Adipocyte (in vitro differentiated cells): Measurements from ENCODE around the gene NPAS4.

Source experiments
- DNase-seq: peaks from one replicate; pipeline ENCODE4 v3.0.0-alpha.2; 2015; ENCODE audit warnings: low read depth
- H3K27me3 ChIP-seq: replicated peaks from 2 replicates; pipeline ENCODE4 v1.7.0; 2013; ENCODE audit warnings: mild to moderate bottlenecking, low read length, moderate library complexity; ENCODE audit not compliant: control insufficient read depth, insufficient read depth
- H3K36me3 ChIP-seq: 2 replicates; pipeline ENCODE4 v1.7.0; 2013; ENCODE audit warnings: low read length, mild to moderate bottlenecking, moderate library complexity; ENCODE audit not compliant: control insufficient read depth, insufficient read depth, severe bottlenecking
- H3K4me1 ChIP-seq: 2 replicates; pipeline ENCODE4 v1.7.0; 2013; ENCODE audit warnings: mild to moderate bottlenecking, low read length, moderate library complexity; ENCODE audit not compliant: control insufficient read depth, insufficient read depth
- H3K4me3 ChIP-seq: 2 replicates; pipeline ENCODE4 v1.7.0; 2013; ENCODE audit warnings: mild to moderate bottlenecking, low read length, moderate library complexity
- H3K9ac ChIP-seq: 2 replicates; pipeline ENCODE4 v1.7.0; 2013; ENCODE audit warnings: mild to moderate bottlenecking, low read length, moderate library complexity
- H3K9me3 ChIP-seq: 2 replicates; pipeline ENCODE4 v1.7.0; 2013; ENCODE audit warnings: mild to moderate bottlenecking, low read length, moderate library complexity; ENCODE audit not compliant: control insufficient read depth

Gene NPAS4

GRCh38 chr11:66471142-66471541 is 50.3 kb downstream of the NPAS4 start:
- no peak overlapping the region for H3K4me3 ChIP-seq
- H3K9ac ChIP-seq, result no peak overlapping the region
- H3K9me3 ChIP-seq, result no peaks in the 10 kb centered on the region
- no peak for DNase-seq
- peaks cover 13% of the 10 kb centered on the region for H3K36me3 ChIP-seq
- peaks cover 9% of the 10 kb centered on the region for H3K4me1 ChIP-seq
- no peaks in the 10 kb centered on the region for H3K27me3 ChIP-seq

- no peak for DNase-seq
- Histone ChIP-seq H3K27me3 (no peaks in the 10 kb centered on the region), H3K9me3 (no peaks in the 10 kb centered on the region), H3K4me1 (peaks cover 9% of the 10 kb centered on the region), H3K4me3 (no peak overlapping the region), H3K9ac (no peak overlapping the region), H3K36me3 (peaks cover 13% of the 10 kb centered on the region)
These were observed 51.2 kb downstream of the NPAS4 start for GRCh38 chr11:66472054-66472453.

GRCh38 chr11:66473167-66473566 is 52.3 kb downstream of the NPAS4 start:
- Histone ChIP-seq H3K27me3 (no peaks in the 10 kb centered on the region), H3K36me3 (peaks cover 13% of the 10 kb centered on the region), H3K9me3 (no peaks in the 10 kb centered on the region), H3K4me3 (no peak overlapping the region), H3K4me1 (peaks cover under 1% of the 10 kb centered on the region), H3K9ac (no peak overlapping the region)
- DNase-seq, result no peak

GRCh38 chr11:66473608-66474515 is 53.0 kb downstream of the NPAS4 start:
- no peak for DNase-seq
- H3K4me1 ChIP-seq, result peaks cover 4% of the 10 kb centered on the region
- H3K36me3 ChIP-seq, result peaks cover 13% of the 10 kb centered on the region
- no peak overlapping the region for H3K9ac ChIP-seq
- H3K9me3 ChIP-seq, result no peaks in the 10 kb centered on the region
- no peak overlapping the region for H3K4me3 ChIP-seq
- no peaks in the 10 kb centered on the region for H3K27me3 ChIP-seq

- Histone ChIP-seq H3K9me3 (no peaks in the 10 kb centered on the region), H3K4me3 (no peak overlapping the region), H3K36me3 (peaks cover 13% of the 10 kb centered on the region), H3K27me3 (no peaks in the 10 kb centered on the region), H3K4me1 (peaks cover 12% of the 10 kb centered on the region), H3K9ac (no peak overlapping the region)
- DNase-seq, result no peak
These were observed 54.7 kb downstream of the NPAS4 start for GRCh38 chr11:66475349-66476172.
